ENCODE measurements around the gene IL1RL2.

Gene IL1RL2

GRCh38 chr2:102159295-102159694 is 27.5 kb upstream of the IL1RL2 start:
- no peak for DNase-seq

- DNase-seq, result no peak
Measured at GRCh38 chr2:102166189-102166845, 20.5 kb upstream of the IL1RL2 start.

GRCh38 chr2:102168026-102168771 is 18.6 kb upstream of the IL1RL2 start:
- no peak for DNase-seq

- DNase-seq, result no peak
Measured at GRCh38 chr2:102171946-102172345, 14.9 kb upstream of the IL1RL2 start.

GRCh38 chr2:102172745-102173144 is 14.1 kb upstream of the IL1RL2 start:
- no peak for DNase-seq

GRCh38 chr2:102176172-102176571 is 10.7 kb upstream of the IL1RL2 start:
- DNase-seq, result no peak

GRCh38 chr2:102177814-102178478 is 8.9 kb upstream of the IL1RL2 start:
- DNase-seq, result no peak

GRCh38 chr2:102179061-102179460 is 7.8 kb upstream of the IL1RL2 start:
- DNase-seq, result no peak

GRCh38 chr2:102179788-102180686 is 6.8 kb upstream of the IL1RL2 start:
- no peak for DNase-seq

- no peak for DNase-seq
Measured at GRCh38 chr2:102180687-102180999, 6.2 kb upstream of the IL1RL2 start.

GRCh38 chr2:102181376-102181775 is 5.4 kb upstream of the IL1RL2 start:
- DNase-seq, result no peak

GRCh38 chr2:102181919-102182635 is 4.7 kb upstream of the IL1RL2 start:
- DNase-seq, result no peak

GRCh38 chr2:102184018-102184417 is 2.8 kb upstream of the IL1RL2 start:
- no peak for DNase-seq

- DNase-seq, result no peak
Measured at GRCh38 chr2:102184568-102184967, 2.3 kb upstream of the IL1RL2 start.

- no peak for DNase-seq
Measured at GRCh38 chr2:102185347-102185746, 1.5 kb upstream of the IL1RL2 start.

GRCh38 chr2:102187496-102188150 is 800 bp downstream of the IL1RL2 start:
- peak; percentile 23 for DNase-seq

GRCh38 chr2:102190430-102191107 is 3.7 kb downstream of the IL1RL2 start:
- no peak for DNase-seq

- no peak for DNase-seq
Measured at GRCh38 chr2:102191501-102191900, 4.7 kb downstream of the IL1RL2 start.

GRCh38 chr2:102193074-102193473 is 6.3 kb downstream of the IL1RL2 start:
- no peak for DNase-seq

- DNase-seq, result no peak
Measured at GRCh38 chr2:102194609-102195268, 7.9 kb downstream of the IL1RL2 start.
